Measurements from ENCODE around the gene VENTX.
"Not testable (repeated sequence)": the region's sequence is repeated elsewhere in the genome, so short reads cannot be mapped to it uniquely, and the experiment has no call there.

Gene VENTX

DNA sequence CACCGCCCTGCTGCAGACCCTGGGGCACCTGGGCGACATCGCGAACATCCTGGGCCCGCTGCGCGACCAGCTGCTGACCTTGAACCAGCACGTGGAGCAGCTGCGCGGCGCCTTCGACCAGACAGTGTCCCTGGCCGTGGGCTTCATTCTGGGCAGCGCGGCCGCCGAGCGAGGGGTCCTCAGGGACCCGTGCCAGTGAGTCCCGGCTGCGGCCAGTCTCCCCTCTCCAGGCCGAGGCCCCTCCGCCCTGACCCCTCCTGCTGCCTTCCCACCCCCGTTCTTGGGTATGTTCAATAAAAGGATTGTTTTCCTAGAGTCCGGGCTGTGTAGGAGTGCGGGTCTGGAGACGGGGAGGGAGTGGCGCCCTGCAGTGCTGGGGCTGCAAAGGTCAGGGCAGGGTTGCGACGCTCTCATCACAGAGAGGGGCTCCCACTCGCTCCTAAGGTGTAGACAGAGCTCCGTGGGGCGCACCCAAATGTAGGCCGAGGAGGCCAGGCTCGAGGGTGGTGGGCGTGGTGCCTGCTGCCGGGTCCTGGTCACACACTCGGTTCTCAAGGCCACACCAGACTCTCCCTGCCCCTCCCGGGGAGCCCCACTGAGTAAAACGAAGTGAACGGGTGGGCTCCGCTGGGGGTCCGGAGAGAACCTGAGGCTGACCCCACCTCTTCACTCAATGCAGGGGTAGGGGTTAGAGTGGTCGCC lies 6.3 kb upstream of the VENTX start:
- Histone ChIP-seq H3K4me3 (no peak overlapping the region), H3K27ac (no peak overlapping the region)

DNA sequence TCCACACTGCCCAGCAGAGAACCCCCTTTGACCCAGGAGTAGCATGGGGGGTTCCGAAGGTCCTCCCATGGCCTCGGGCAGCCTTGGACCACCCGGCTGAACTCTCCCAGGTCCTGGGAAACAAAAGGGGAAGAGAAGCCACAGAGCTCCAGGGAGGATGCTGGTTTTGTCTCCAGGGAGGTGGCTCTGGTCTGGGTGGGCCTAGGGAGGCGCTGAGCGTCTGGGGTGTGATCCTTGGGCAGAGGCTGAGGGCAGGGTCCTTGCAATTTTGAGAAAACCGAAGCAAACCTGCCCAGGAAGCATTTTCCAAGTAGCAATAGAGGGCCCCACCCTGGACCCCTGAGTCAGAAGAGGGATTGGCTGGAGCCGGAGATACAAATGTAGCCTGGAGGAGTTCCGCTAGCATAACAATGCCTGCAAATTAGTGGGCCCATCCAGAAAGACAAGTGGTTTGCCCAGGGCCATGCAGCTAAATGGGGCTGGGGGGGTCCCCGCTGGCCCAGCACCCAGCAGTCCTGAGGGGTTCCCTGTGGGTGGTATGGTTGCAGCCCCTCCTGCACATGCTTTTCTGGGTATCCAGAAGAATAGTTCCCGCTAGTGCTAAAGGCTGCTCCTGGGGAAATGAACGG lies 5.6 kb upstream of the VENTX start:
- no peak overlapping the region for H3K27ac ChIP-seq

DNA sequence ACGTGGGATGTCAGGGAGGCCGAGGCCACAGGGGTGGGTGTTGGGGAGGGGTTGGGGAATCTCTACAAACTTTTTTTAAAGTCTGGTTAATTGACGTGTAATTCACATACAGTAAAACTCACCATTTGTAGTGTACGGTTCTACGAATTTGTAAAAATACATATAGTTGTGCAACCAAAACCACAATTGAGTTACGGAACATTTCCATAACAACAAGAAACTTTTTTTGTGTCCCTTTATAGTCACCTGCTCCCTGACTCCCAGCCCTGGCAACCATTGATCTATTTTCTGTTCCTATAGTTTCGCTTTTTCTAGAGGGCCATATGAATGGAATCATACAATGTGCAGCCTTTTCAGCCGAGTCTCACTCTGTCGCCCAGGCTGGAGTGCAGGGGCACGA lies 2.9 kb upstream of the VENTX start:
- H3K4me3 ChIP-seq, result not testable (repeated sequence)

More for the DNA sequence above, 5.6 kb upstream of the VENTX start:
- H3K4me3 ChIP-seq, result no peak overlapping the region

DNA sequence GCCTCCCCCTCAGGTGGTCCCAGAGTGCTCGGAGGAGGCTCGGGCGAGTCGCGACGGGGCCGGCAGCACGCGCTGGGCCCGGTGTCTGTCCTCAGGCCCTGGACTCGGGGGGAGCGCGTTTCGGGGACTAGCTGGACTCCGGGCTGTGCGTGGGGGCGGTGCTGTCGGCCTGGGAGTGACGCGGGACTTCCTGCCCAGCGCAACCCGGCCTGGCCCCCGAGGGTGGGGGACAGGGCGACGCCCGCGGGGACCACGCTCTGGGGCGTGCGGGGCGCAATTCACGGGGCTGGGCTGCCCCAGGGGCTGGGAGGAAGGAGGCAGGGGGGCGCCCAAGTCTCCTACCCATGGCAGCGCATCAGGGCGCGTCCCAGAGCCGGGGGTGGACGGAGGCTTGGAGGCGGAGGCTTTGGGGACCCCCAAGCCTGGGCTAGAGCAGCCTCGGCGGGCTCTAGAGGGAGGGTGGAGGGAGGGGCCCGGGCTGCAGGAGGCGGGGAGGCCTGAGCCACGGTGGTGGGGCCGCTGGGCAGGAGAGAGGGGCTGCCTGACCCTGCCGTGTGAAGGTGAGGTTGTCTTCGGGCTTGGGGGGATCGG lies 2.3 kb upstream of the VENTX start:
- peak overlapping the region in 6 of 7 experiments; percentile 5 to 27 (median 15) for H3K4me3 ChIP-seq
- peak overlapping the region in 13 of 21 experiments; percentile 23 to 74 (median 44) for H3K27ac ChIP-seq

More for the DNA sequence above, 2.9 kb upstream of the VENTX start:
- H3K27ac ChIP-seq, result not testable (repeated sequence)

DNA sequence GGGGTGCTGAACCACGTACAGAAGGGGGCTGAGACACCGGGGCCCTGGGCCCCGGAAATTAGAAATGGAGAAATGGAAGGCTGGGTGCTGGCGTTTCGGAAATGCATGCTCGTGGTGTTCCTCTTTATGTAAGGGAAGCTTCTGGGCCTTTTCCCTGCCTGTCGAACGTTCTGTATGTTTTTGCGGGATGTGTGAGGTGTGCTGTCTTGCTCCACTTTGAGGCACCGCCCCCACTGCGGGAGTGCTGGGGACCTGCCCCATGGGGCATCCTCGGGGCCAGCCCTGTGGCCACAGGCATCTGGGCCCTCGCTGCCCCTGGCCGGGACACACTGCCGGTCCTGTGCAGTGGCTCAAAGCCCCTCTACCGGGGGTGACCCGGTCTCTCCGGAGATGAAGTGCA lies 1.7 kb upstream of the VENTX start:
- peak overlapping the region in 6 of 7 experiments; percentile 6 to 27 (median 20) for H3K4me3 ChIP-seq
- H3K27ac ChIP-seq, result peak overlapping the region in 13 of 21 experiments; percentile 13 to 74 (median 40)

DNA sequence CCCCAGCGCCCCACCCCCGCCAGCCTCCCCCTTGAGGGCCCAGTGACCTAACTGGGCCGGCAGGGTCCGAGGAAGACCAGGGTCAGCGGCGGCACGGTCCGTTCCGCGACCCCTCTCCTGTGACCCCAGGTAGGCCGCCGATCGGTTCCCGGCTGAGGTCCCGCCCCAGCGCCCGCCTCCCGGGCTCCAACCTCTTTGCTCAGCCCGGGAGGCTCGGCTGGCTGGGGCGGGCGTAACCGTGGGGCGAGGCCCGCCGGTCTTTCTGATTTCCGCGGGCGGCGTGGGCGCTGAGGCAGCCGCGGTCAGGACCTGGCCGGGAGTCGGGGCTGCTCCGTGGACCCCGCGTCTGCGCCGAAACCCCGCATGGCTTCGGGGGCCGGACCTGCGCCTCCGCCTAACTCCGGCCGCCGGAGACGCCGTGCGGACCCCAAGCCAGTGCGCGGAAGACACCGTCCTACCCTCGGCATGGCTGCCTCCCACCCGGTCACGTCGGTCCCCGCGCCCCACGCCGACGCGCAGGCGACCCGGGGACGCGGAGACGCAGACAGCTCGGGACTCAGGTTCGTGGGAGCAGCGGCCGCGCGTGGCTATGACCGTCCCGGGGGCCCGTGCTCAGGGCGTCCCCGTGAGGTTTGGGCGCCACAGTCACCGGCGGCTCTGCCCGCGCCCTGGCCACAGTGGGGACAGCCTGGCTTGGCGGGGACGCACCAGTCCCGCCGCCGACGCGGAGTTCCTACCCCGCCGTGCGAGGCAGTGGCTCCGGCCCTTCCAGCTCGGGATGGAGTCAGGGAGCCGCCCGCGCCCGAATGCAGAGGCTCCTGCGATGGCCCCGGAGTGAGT lies 1.0 kb upstream of the VENTX start:
- Histone ChIP-seq H3K4me3 (peak overlapping the region in 6 of 7 experiments; percentile 4 to 27 (median 20)), H3K27ac (peak overlapping the region in 11 of 21 experiments; percentile 15 to 74 (median 40))

DNA sequence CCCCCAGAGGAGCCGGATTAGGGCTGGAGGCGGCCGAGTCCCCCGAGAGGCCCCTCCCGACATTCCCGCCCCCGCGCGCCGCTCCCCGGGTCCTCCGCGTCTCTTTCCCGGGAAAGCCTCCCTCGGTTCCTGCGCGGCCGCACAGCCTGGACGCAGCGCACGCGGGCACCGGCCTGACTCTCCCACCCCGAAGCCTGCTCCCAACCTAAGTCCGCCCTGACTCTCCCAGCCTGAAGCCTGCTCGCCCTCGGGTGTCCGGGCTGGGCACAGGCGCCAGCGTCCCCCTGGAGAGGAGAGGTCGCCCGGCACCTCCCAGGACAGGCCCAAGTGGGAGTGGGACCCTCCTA lies 441 bp upstream of the VENTX start:
- peak overlapping the region in 1 of 21 experiments; percentile 30 for H3K27ac ChIP-seq
- peak overlapping the region in 3 of 7 experiments; percentile 19 to 27 (median 25) for H3K4me3 ChIP-seq

DNA sequence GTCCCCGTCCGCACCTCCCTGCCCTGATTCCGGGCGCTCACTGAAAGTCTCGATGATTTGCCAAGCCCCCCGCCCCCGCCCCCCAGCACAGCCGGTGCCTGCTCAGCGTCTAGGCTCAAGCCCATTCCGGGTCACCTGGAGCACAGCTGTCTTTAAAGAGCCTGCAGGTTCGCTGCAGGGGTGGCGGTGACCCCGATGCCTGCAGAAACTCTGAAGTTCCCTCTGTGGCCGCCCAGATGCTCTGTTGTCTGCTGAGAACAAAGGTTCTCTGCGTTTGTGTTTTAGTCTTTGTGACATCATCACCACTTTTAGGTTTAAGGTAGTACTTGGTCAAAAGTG lies 780 bp downstream of the VENTX start:
- H3K27ac ChIP-seq, result no peak overlapping the region
- no peak overlapping the region for H3K4me3 ChIP-seq

DNA sequence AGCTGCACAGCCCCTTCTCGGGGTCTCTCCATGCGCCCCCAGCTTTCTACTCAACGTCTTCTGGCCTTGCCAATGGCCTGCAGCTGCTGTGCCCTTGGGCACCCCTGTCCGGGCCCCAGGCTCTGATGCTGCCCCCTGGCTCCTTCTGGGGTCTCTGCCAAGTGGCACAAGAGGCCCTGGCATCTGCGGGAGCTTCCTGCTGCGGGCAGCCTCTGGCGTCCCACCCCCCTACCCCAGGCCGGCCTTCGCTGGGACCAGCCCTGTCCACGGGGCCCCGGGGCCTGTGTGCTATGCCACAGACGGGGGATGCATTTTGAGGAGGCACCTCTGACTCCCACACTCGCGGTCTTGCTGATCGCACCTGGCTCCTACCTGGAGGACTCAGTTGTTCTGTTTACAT lies 2.3 kb downstream of the VENTX start:
- H3K4me3 ChIP-seq, result no peak overlapping the region
- no peak overlapping the region for H3K27ac ChIP-seq

DNA sequence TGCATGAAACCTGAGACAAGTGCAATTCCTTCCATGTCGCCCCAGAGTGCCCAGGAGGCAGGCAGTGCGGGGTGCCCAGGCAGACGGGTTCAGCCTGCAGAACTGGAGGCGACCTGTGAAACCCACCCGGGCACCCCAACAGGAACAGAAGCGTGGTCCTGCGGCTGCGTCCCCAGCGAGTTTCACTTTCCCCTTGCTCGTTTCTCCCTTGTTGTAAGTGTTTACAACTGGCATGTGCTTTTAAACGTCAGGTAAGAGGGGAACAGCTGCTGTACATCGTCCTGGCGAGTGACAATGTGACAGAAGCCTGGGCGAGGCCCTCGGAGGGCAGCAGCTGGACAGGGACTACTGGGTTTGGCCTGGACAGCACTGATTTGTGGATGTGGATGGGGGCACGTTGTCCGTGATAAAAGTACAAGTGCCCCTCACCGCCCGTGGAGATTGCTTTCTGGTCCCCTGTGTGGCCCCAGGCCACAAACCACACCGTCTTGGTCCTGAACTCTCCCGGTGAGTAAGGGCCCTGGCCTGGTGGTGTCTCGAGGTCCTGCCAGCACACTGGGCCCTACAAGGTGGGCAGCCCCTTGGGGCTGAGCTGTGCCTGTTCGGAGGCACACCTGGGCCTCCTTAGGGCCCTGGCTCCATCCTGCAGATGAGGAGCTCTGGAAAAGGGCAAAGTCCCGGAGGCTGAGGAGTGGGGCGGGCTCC lies 4.0 kb downstream of the VENTX start:
- Histone ChIP-seq H3K27ac (peak overlapping the region in 1 of 21 experiments; percentile 3), H3K4me3 (peak overlapping the region in 3 of 7 experiments; percentile 9 to 27 (median 20))

DNA sequence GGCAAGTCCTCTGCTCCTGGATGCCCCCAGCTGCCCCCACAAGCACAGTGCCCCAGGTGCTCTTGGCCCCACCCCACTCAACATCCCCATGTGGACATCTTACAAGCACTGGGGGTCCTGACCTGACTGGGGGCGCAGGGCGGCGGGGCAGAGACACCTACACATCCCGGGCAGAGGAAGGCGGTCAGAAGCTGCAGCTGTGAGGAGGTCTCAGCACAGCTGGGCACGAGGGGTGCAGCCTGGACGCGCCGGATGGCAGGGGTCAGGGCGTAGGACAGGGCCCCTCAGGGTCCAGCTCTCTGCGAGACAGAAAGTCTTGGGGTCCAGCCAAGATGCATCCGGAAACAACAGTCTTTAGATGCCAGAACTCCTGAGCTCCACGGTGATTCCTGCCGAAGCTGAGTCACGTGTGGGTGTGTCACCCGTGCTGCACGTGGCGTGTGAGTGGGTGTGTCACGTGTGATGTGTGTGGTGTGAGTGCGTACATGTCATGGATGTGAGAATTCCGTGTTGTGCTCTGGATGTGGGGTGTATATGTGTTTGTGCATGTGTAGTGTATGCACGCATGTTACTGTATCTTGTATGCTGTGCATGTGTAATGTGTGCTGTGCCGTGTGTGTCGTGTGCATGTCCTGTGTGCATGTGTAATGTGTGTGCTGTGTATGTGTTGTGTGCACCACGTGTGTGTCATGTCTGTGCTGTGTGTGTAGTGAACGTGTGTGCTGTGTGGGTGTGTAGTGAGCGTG lies 5.1 kb downstream of the VENTX start:
- H3K4me3 ChIP-seq, result no peak overlapping the region
- no peak overlapping the region for H3K27ac ChIP-seq

DNA sequence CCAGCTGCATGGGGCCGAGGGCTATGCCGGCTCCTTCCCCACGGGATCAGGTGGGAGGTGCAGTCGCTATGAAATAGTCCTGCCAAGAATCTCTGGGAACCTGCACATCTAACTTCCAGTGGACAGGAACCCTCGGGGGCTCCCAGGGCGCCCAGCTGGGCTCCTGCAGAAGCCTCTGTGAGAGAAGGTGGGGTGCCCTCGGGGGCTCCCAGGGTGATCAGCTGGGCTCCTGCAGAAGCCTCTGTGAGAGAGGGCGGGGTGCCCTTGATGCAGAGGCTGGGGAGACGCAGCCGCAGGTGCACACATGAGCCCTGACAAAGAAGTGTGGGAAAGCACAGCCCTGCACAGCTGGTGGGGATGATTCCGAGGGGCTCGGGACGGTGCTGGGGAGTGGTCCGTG lies 5.9 kb downstream of the VENTX start:
- no peak overlapping the region for H3K4me3 ChIP-seq
- no peak overlapping the region for H3K27ac ChIP-seq

DNA sequence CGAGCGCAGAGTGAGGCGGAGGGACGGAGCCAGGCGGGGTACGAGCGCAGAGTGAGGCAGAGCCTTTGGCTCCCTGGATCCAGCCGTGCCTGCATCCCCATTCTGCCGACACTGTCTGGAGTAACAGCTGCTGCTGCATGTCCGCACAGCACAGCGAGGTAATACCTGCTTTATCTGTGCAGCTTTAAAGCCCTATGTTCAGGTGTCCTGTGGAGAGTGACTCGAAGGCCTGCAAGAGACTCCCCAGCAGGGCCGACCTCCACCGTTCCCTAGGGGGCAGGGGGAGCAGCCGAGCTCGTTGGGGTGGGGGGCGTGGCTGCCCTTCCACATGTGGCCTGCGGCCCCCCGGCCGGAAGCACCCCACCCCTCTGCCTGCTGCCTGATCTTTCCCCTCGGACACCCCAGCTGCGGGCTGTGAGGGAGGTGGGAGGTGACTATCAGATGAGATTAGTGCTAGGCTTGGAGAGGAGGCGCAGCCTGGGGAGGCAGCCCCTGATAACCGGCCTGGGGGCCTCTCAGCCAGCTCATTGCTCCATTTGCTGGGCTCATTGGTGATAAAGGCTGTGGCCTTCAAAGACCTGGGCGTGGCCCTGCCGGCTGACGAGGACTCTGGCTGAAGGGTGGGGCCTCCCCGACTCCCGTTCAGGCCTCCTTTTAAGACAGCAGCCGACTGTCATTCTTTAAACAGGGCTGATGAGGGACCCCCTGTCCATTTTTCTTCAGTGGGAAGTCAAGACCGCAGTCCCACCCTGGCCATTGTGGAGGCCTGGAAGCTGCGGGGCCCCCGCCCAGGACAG lies 8.0 kb downstream of the VENTX start:
- no peak overlapping the region for H3K4me3 ChIP-seq
- H3K27ac ChIP-seq, result no peak overlapping the region

DNA sequence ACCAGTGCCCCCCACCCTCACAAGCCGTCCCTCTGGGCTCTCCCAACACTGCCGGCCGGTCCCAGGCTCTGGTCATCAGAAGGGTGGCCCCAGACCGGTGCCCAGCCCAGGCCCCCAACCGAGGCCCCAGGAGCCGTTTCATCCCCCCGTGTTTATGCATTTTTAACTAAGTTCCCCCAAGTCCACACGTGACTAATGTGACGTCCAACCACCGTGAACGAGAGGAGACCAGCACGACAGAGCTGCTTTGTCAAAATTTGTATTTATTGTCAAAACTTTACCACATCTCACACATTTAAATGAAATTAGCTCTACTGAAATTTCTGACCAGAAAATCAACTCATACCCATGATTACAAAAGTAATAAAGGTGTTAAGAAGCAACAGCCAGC lies 8.6 kb downstream of the VENTX start:
- Histone ChIP-seq H3K4me3 (no peak overlapping the region), H3K27ac (no peak overlapping the region)

DNA sequence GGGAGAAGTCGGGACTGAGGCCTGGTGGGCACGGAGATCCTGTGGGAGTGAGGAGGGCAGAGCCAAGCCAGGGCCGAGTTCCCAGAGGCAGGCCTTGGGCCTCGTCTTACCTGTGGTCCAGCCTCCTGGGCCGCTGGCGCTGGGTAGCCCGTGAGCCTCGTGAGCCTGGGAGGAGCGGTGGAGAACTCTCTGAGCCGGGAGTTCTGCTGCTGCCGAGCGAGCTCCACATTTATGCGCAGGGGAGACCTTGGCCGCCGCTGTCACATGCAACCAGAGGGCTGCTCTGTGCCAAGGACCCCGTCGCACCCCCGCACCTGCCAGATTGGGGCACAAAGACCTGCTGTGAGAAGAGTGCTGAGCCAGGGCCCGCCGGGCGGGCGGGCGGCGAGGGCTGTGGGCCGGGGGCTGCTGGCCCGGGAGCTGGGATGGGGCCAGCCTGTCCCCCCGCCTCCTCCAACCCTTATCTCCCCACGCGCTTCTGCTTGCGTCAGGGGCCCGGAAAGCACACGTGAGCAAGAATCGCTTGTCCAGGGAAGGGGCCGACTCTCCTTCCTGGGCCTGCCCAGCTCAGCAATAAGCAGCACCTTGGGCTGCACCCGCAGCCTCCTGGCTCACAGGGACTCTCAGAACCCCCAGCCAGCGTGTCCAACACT lies 10.2 kb downstream of the VENTX start:
- no peak overlapping the region for H3K27ac ChIP-seq

DNA sequence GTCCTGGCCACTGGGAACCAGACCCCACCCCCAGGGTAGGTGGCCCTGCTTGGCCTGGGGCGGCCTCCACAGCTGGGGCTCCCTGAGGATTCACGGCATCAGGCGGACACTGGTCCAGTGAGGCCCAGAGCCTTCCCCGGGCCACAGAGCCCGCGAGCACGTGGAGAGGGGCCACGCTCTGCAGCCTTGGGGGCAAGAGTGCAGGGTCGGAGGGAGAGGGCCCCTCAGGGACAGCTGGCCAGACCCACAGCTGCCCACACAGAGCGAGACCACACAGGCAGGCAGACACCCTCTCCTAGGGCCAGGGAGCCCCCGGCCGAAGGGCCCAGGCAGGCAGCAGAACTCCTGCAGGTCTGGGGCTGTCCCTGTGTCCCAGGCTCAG lies 10.7 kb downstream of the VENTX start:
- Histone ChIP-seq H3K27ac (no peak overlapping the region), H3K4me3 (no peak overlapping the region)

More for the DNA sequence above, 10.2 kb downstream of the VENTX start:
- no peak overlapping the region for H3K4me3 ChIP-seq

DNA sequence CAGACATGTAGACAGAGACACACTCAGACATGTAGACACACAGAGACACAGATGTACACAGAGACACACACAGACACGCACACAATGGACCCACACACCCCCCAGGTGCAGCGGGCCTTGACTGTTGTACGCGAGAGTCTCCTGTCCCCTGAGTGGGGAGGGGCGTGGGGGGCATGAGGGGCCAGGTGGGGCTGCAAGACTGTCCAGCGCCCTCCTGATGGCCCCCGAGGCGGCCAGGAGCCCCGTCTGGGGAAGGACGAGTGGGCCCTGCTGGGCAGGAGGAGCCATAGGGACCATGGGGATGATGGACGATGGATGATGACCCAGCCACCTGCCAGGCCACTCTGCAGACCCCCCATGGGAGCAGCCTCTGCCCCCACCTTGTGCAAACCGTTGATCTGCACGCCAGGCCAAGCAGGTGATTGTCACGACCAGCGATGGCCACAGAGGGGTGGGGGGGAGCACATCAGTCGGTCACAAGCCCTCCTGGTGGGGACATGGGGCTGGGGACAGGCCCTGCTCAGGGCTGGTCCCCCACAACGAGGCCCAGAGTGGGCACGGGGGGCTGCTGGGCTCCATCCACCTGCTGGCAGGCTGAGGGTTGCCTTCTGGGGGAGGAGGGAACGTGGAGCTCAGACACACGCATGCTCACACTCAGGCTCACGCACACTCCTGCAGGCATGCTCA lies 11.6 kb downstream of the VENTX start:
- H3K27ac ChIP-seq, result no peak overlapping the region

More for the DNA sequence above, 11.6 kb downstream of the VENTX start:
- H3K4me3 ChIP-seq, result no peak overlapping the region

Data from skin epidermis (tissue), 12 donors.